Fibroblast of villous mesenchyme (primary cell): Measurements from ENCODE around the gene SLTM. TPM values are rescaled to one million over a fixed set of nuclear protein-coding genes. Genes with fewer than 3 reads are reported as not detected.
"Not testable (repeated sequence)": the region's sequence is repeated elsewhere in the genome, so short reads cannot be mapped to it uniquely, and the experiment has no call there.

ENCODE experiments used
- DNase-seq: peaks from one replicate; pipeline ENCODE4 v3.0.0-alpha.2; 2010; ENCODE audit warnings: low read depth
- H3K4me3 ChIP-seq: 2 replicates; pipeline ENCODE4 v1.5.1; 2011; ENCODE audit warnings: low read depth, mild to moderate bottlenecking, low read length
- CTCF ChIP-seq: IDR thresholded peaks from 2 replicates; pipeline ENCODE4 v1.5.1; 2012; ENCODE audit warnings: low read depth, mild to moderate bottlenecking, low read length; ENCODE audit not compliant: insufficient read depth
- total RNA-seq: library from RNA; depleted of rRNA; stranded (reverse); fragments of >200 nt; gene quantifications from 2 replicates; pipeline ENCODE4 v1.2.3, GENCODE V29; 2012

The SLTM gene
- total RNA-seq, 1 donor = 68.7 TPM

- no peak overlapping the region for H3K4me3 ChIP-seq
- no peak for TF ChIP-seq CTCF
- DNase-seq = no peak
These were observed 14.2 kb downstream of the SLTM start for GRCh38 chr15:58919232-58919631.

- peak; percentile 67 for DNase-seq
- no peak for TF ChIP-seq CTCF
- peak overlapping the region; percentile 4 for H3K4me3 ChIP-seq
These were observed 15.2 kb downstream of the SLTM start for GRCh38 chr15:58918239-58918638.

- DNase-seq, H3K4me3 ChIP-seq: not testable (repeated sequence)
These were observed 15.8 kb downstream of the SLTM start for GRCh38 chr15:58917613-58918129.

GRCh38 chr15:58916962-58917361, 16.5 kb downstream of the SLTM start:
- no peak for DNase-seq
- no peak for TF ChIP-seq CTCF
- no peak overlapping the region for H3K4me3 ChIP-seq

- no peak for TF ChIP-seq CTCF
- no peak overlapping the region for H3K4me3 ChIP-seq
- no peak for DNase-seq
These were observed 23.0 kb downstream of the SLTM start for GRCh38 chr15:58910456-58910855.

GRCh38 chr15:58909616-58910015, 23.9 kb downstream of the SLTM start:
- no peak for TF ChIP-seq CTCF
- no peak overlapping the region for H3K4me3 ChIP-seq
- DNase-seq = peak; percentile 18

- DNase-seq = no peak
- H3K4me3 ChIP-seq = no peak overlapping the region
- TF ChIP-seq CTCF = no peak
These were observed 24.7 kb downstream of the SLTM start for GRCh38 chr15:58908550-58909309.
